Measurements from ENCODE around the gene COL15A1.

Gene COL15A1

GRCh38 chr9:99062549-99062948 lies 118.8 kb downstream of the COL15A1 start:
- Histone ChIP-seq H3K36me3 (ENCODE audit: control insufficient read depth, low read length) (no peaks in the 10 kb centered on the region), H3K4me1 (ENCODE audit: control insufficient read depth, low read length) (peaks cover 25% of the 10 kb centered on the region), H3K4me3 (ENCODE audit: low read length) (no peak overlapping the region), H3K27me3 (ENCODE audit: control insufficient read depth, low read length) (peaks cover 6% of the 10 kb centered on the region; the same call in 1 of the 2 replicates), H3K27ac (ENCODE audit: low read depth, low read length) (no peak overlapping the region), H4K20me1 (ENCODE audit: control insufficient read depth, insufficient read depth, low read depth, low read length) (no peaks in the 10 kb centered on the region), H3K9me3 (ENCODE audit: control insufficient read depth, insufficient read depth, low read length) (no peaks in the 10 kb centered on the region), H3K79me2 (ENCODE audit: control insufficient read depth, low read length) (no peaks in the 10 kb centered on the region), H3K9me2 (replicated peaks; ENCODE audit: control insufficient read depth, low read length) (no peaks in the 10 kb centered on the region), H3K4me2 (ENCODE audit: low read length) (no peak overlapping the region), H3F3A (ENCODE audit: control insufficient read depth, insufficient read depth) (no peaks in the 10 kb centered on the region)
- TF ChIP-seq EZH2phosphoT487 (IDR thresholded peaks at IDR 0.05; ENCODE audit: borderline replicate concordance, low read length), result no peak
- no peak for TF ChIP-seq CTCF (IDR thresholded peaks at IDR 0.05; ENCODE audit: low read depth, low read length, poor library complexity, severe bottlenecking)

- TF ChIP-seq EZH2phosphoT487 (IDR thresholded peaks at IDR 0.05; ENCODE audit: borderline replicate concordance, low read length) (no peak), CTCF (IDR thresholded peaks at IDR 0.05; ENCODE audit: low read depth, low read length, poor library complexity, severe bottlenecking) (no peak)
- H3K79me2 ChIP-seq (ENCODE audit: control insufficient read depth, low read length), result no peaks in the 10 kb centered on the region
- no peak overlapping the region for H3K27ac ChIP-seq (ENCODE audit: low read depth, low read length)
- H4K20me1 ChIP-seq (ENCODE audit: control insufficient read depth, insufficient read depth, low read depth, low read length), result no peaks in the 10 kb centered on the region
- no peak overlapping the region for H3K4me2 ChIP-seq (ENCODE audit: low read length)
- H3K27me3 ChIP-seq (ENCODE audit: control insufficient read depth, low read length), result peaks cover 6% of the 10 kb centered on the region; the same call in 1 of the 2 replicates
- no peaks in the 10 kb centered on the region for H3K9me2 ChIP-seq (replicated peaks; ENCODE audit: control insufficient read depth, low read length)
- no peak overlapping the region for H3K4me3 ChIP-seq (ENCODE audit: low read length)
- no peaks in the 10 kb centered on the region for H3F3A ChIP-seq (ENCODE audit: control insufficient read depth, insufficient read depth)
- H3K36me3 ChIP-seq (ENCODE audit: control insufficient read depth, low read length), result no peaks in the 10 kb centered on the region
- H3K4me1 ChIP-seq (ENCODE audit: control insufficient read depth, low read length), result peaks cover 15% of the 10 kb centered on the region
- H3K9me3 ChIP-seq (ENCODE audit: control insufficient read depth, insufficient read depth, low read length), result no peaks in the 10 kb centered on the region
Measured at GRCh38 chr9:99063522-99063921, 119.8 kb downstream of the COL15A1 start.

- H3K27ac ChIP-seq (ENCODE audit: low read depth, low read length), result no peak overlapping the region
- no peaks in the 10 kb centered on the region for H3K36me3 ChIP-seq (ENCODE audit: control insufficient read depth, low read length)
- no peak overlapping the region for H3K4me2 ChIP-seq (ENCODE audit: low read length)
- H4K20me1 ChIP-seq (ENCODE audit: control insufficient read depth, insufficient read depth, low read depth, low read length), result no peaks in the 10 kb centered on the region
- no peaks in the 10 kb centered on the region for H3K4me1 ChIP-seq (ENCODE audit: control insufficient read depth, low read length)
- no peaks in the 10 kb centered on the region for H3F3A ChIP-seq (ENCODE audit: control insufficient read depth, insufficient read depth)
- H3K9me2 ChIP-seq (replicated peaks; ENCODE audit: control insufficient read depth, low read length), result no peaks in the 10 kb centered on the region
- H3K9me3 ChIP-seq (ENCODE audit: control insufficient read depth, insufficient read depth, low read length), result no peaks in the 10 kb centered on the region
- H3K27me3 ChIP-seq (ENCODE audit: control insufficient read depth, low read length), result peaks cover 6% of the 10 kb centered on the region; the same call in 1 of the 2 replicates
- no peak overlapping the region for H3K4me3 ChIP-seq (ENCODE audit: low read length)
- H3K79me2 ChIP-seq (ENCODE audit: control insufficient read depth, low read length), result no peaks in the 10 kb centered on the region
- TF ChIP-seq CTCF (IDR thresholded peaks at IDR 0.05; ENCODE audit: low read depth, low read length, poor library complexity, severe bottlenecking), result no peak
- TF ChIP-seq EZH2phosphoT487 (IDR thresholded peaks at IDR 0.05; ENCODE audit: borderline replicate concordance, low read length), result no peak
Measured at GRCh38 chr9:99066571-99066970, 122.9 kb downstream of the COL15A1 start.
